HEK293 (cell line): Measurements from ENCODE around the gene NPDC1.

Source experiments
- CTCF ChIA-PET: fragments of 350-600 bp; formaldehyde crosslinking; extraction: SDS; loops from one replicate; lab custom pipeline; 2021; ENCODE audit warnings: antibody characterized with exemption; lab: Yijun Ruan, JAX
- POLR2A ChIA-PET: fragments of 300-600 bp; formaldehyde crosslinking; extraction: SDS; loops from one replicate; lab custom pipeline; 2020; ENCODE audit warnings: antibody characterized with exemption, inconsistent platforms; lab: Yijun Ruan, JAX
- H3K27ac ChIP-seq: fragments of 200-500 bp; sonication (Bioruptor generic); 2 replicates; pipeline ENCODE4 v1.5.1; 2014; ENCODE audit warnings: low read depth, low read length, control low read depth, inconsistent platforms; ENCODE audit errors: extremely low read depth
- H3K36me3 ChIP-seq, 2 experiments: fragments of 200-500 bp in 1 of 2; sonication (Bioruptor generic) in 1 of 2; 1 replicate in 1 of 2; 2 replicates in 1 of 2; pipeline ENCODE4 v1.5.1; 2014 to 2017; ENCODE audit warnings: inconsistent platforms in 2 of 2, low read length in 2 of 2; ENCODE audit not compliant: control insufficient read depth in 2 of 2, insufficient read depth in 1 of 2
- H3K4me1 ChIP-seq: fragments of 200-500 bp; sonication (Bioruptor generic); 2 replicates; pipeline ENCODE4 v1.5.1; 2014; ENCODE audit warnings: mild to moderate bottlenecking, low read length, inconsistent platforms; ENCODE audit not compliant: control insufficient read depth, insufficient read depth
- H3K4me3 ChIP-seq: 2 replicates; pipeline ENCODE4 v1.5.1; 2011; ENCODE audit warnings: low read depth, mild to moderate bottlenecking, control low read depth, low read length, moderate library complexity
- H3K9me3 ChIP-seq: fragments of 200-500 bp; sonication (Bioruptor generic); 2 replicates; pipeline ENCODE4 v1.5.1; 2014; ENCODE audit warnings: low read depth, low read length, inconsistent platforms; ENCODE audit not compliant: control insufficient read depth, insufficient read depth
- EGR2 ChIP-seq: fragments of 450-650 bp; formaldehyde crosslinking; IDR thresholded peaks from 2 replicates; pipeline ENCODE4 v1.5.1; 2016; ENCODE audit warnings: low read depth, missing biosample characterization, missing genetic modification characterization
- INSM2 ChIP-seq: fragments of 450-650 bp; formaldehyde crosslinking; IDR thresholded peaks from 2 replicates; pipeline ENCODE4 v1.5.1; 2016; ENCODE audit warnings: missing biosample characterization, missing genetic modification characterization
- KLF10 ChIP-seq: fragments of 450-650 bp; IDR thresholded peaks from 2 replicates; pipeline ENCODE4 v1.5.1; 2018; ENCODE audit warnings: missing biosample characterization, mild to moderate bottlenecking, missing genetic modification characterization
- KLF9 ChIP-seq: fragments of 450-650 bp; formaldehyde crosslinking; IDR thresholded peaks from 2 replicates; pipeline ENCODE4 v1.5.1; 2016; ENCODE audit warnings: missing biosample characterization, missing genetic modification characterization, low read depth
- MEIS1 ChIP-seq: sonication (generic); formaldehyde crosslinking; IDR thresholded peaks from 2 replicates; pipeline ENCODE4 v1.8.1; 2022; ENCODE audit warnings: missing genetic modification reagents, mild to moderate bottlenecking, borderline replicate concordance
- SP7 ChIP-seq: fragments of 450-650 bp; formaldehyde crosslinking; IDR thresholded peaks from 2 replicates; pipeline ENCODE4 v1.5.1; 2016; ENCODE audit warnings: missing biosample characterization, missing genetic modification characterization
- YY1 ChIP-seq: fragments of 450-650 bp; formaldehyde crosslinking; IDR thresholded peaks from 2 replicates; pipeline ENCODE4 v1.5.1; 2018; ENCODE audit warnings: missing biosample characterization, missing genetic modification characterization
- ZBTB8A ChIP-seq: fragments of 450-650 bp; formaldehyde crosslinking; IDR thresholded peaks from 2 replicates; pipeline ENCODE4 v1.5.1; 2016; ENCODE audit warnings: missing biosample characterization, missing genetic modification characterization
- ZEB2 ChIP-seq: fragments of 450-650 bp; formaldehyde crosslinking; IDR thresholded peaks from 2 replicates; pipeline ENCODE4 v1.5.1; 2016; ENCODE audit warnings: missing biosample characterization, missing genetic modification characterization
- ZFHX2 ChIP-seq: fragments of 450-650 bp; formaldehyde crosslinking; conservative IDR thresholded peaks from 2 replicates; pipeline ENCODE4 v1.5.1; 2016; ENCODE audit warnings: missing biosample characterization, missing genetic modification characterization
- ZNF10 ChIP-seq: fragments of 450-650 bp; formaldehyde crosslinking; IDR thresholded peaks from 2 replicates; pipeline ENCODE4 v1.5.1; 2017; ENCODE audit warnings: missing biosample characterization, missing genetic modification characterization
- ZNF138 ChIP-seq: fragments of 450-650 bp; formaldehyde crosslinking; IDR thresholded peaks from 2 replicates; pipeline ENCODE4 v1.5.1; 2016; ENCODE audit warnings: missing biosample characterization, missing genetic modification characterization, borderline replicate concordance
- ZNF19 ChIP-seq: fragments of 450-650 bp; formaldehyde crosslinking; IDR thresholded peaks from 2 replicates; pipeline ENCODE4; 2016; ENCODE audit warnings: missing biosample characterization, missing genetic modification characterization, low read depth
- ZNF223 ChIP-seq: fragments of 450-650 bp; formaldehyde crosslinking; IDR thresholded peaks from 2 replicates; pipeline ENCODE4 v1.5.1; 2016; ENCODE audit warnings: missing biosample characterization, missing genetic modification characterization
- ZNF311 ChIP-seq: fragments of 450-650 bp; formaldehyde crosslinking; IDR thresholded peaks from 2 replicates; pipeline ENCODE4 v1.5.1; 2017; ENCODE audit warnings: missing biosample characterization, missing genetic modification characterization, borderline replicate concordance
- ZNF354C ChIP-seq: fragments of 450-650 bp; formaldehyde crosslinking; IDR thresholded peaks from 2 replicates; pipeline ENCODE4 v1.5.1; 2016; ENCODE audit warnings: missing biosample characterization, missing genetic modification characterization, low read depth, borderline replicate concordance
- ZNF449 ChIP-seq: fragments of 450-650 bp; formaldehyde crosslinking; IDR thresholded peaks from 2 replicates; pipeline ENCODE4 v1.5.1; 2017; ENCODE audit warnings: missing biosample characterization, mild to moderate bottlenecking, missing genetic modification characterization, moderate library complexity
- ZNF473 ChIP-seq: fragments of 450-650 bp; formaldehyde crosslinking; IDR thresholded peaks from 2 replicates; pipeline ENCODE4 v1.5.1; 2017; ENCODE audit warnings: missing biosample characterization, missing genetic modification characterization
- ZNF501 ChIP-seq: fragments of 450-650 bp; formaldehyde crosslinking; IDR thresholded peaks from 2 replicates; pipeline ENCODE4 v1.5.1; 2016; ENCODE audit warnings: missing biosample characterization, missing genetic modification characterization
- ZNF629 ChIP-seq: fragments of 450-650 bp; formaldehyde crosslinking; IDR thresholded peaks from 2 replicates; pipeline ENCODE4 v1.5.1; 2017; ENCODE audit warnings: missing biosample characterization, missing genetic modification characterization
- ZNF660 ChIP-seq: fragments of 450-650 bp; IDR thresholded peaks from 2 replicates; pipeline ENCODE4 v1.5.1; 2018; ENCODE audit warnings: missing biosample characterization, mild to moderate bottlenecking, missing genetic modification characterization
- ZNF701 ChIP-seq: fragments of 450-650 bp; formaldehyde crosslinking; IDR thresholded peaks from 2 replicates; pipeline ENCODE4 v1.5.1; 2016; ENCODE audit warnings: missing biosample characterization, missing genetic modification characterization
- ZSCAN30 ChIP-seq: fragments of 450-650 bp; IDR thresholded peaks from 2 replicates; pipeline ENCODE4 v1.5.1; 2018; ENCODE audit warnings: missing biosample characterization, mild to moderate bottlenecking, missing genetic modification characterization, moderate library complexity
- TF ChIP-seq, protein P1 (sequence below): fragments of 450-650 bp; formaldehyde crosslinking; IDR thresholded peaks from 2 replicates; pipeline ENCODE4 v1.5.1; 2017; ENCODE audit warnings: missing biosample characterization, missing genetic modification characterization

NPDC1 gene

GRCh38 chr9:137086531-137087408 lies 40.8 kb upstream of the NPDC1 start, which contains the start of gene MAN1B1 (continued):
- peak; percentile 72 for TF ChIP-seq ZNF629 (tag by site-specific recombination)
- peak; percentile 19; the same call in 1 of the 2 replicates for TF ChIP-seq ZNF501 (tag by site-specific recombination)
- 0 out of 2 replicates have a peak, but pooled peaks have one; percentile 21 for TF ChIP-seq INSM2 (tag by site-specific recombination)
- peak; percentile 55; the same call in 1 of the 2 replicates for TF ChIP-seq SP7 (tag by site-specific recombination)
- peak; percentile 23; the same call in 1 of the 2 replicates for TF ChIP-seq ZNF10 (tag by site-specific recombination)
- no peak for TF ChIP-seq ZNF19 (tag by site-specific recombination)
- peak; percentile 79 for TF ChIP-seq YY1
- peak; percentile 46 for TF ChIP-seq EGR2 (tag by site-specific recombination)
- peak; percentile 81 for TF ChIP-seq ZFHX2 (tag by site-specific recombination)
- peak; percentile 93 for TF ChIP-seq KLF9
- TF ChIP-seq, protein P1, sequence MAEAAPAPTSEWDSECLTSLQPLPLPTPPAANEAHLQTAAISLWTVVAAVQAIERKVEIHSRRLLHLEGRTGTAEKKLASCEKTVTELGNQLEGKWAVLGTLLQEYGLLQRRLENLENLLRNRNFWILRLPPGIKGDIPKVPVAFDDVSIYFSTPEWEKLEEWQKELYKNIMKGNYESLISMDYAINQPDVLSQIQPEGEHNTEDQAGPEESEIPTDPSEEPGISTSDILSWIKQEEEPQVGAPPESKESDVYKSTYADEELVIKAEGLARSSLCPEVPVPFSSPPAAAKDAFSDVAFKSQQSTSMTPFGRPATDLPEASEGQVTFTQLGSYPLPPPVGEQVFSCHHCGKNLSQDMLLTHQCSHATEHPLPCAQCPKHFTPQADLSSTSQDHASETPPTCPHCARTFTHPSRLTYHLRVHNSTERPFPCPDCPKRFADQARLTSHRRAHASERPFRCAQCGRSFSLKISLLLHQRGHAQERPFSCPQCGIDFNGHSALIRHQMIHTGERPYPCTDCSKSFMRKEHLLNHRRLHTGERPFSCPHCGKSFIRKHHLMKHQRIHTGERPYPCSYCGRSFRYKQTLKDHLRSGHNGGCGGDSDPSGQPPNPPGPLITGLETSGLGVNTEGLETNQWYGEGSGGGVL (tag by site-specific recombination): peak; percentile 10; the same call in 1 of the 2 replicates
- peak; percentile 86 for TF ChIP-seq ZBTB8A
- TF ChIP-seq ZNF223 (tag by site-specific recombination): 0 out of 2 replicates have a peak, but pooled peaks have one; percentile 40
- peak; percentile 72; the same call in 1 of the 2 replicates for TF ChIP-seq ZEB2 (tag by site-specific recombination)
- TF ChIP-seq ZNF660 (tag by site-specific recombination): peak; percentile 62
- TF ChIP-seq KLF10 (tag by site-specific recombination): peak; percentile 58; the same call in 1 of the 2 replicates

- CTCF ChIA-PET: interaction anchor here (0.6 to 5.9 kb wide), 16 partner anchors 9 to 349 kb away, joined by 3 to 34 read pairs (median 5); partner anchors contain the start of genes RNF224, SAPCD2 and UAP1L1
- POLR2A ChIA-PET: interaction anchor here (0.6 to 7.8 kb wide), 31 partner anchors 9 to 373 kb away, joined by 3 to 137 read pairs (median 5); partner anchors contain the start of genes ANAPC2, NELFB, NSMF and PAXX
- peaks cover 0 to 45% of the 10 kb centered on the region in 2 experiments; a peak in 1 of 3 replicates for H3K36me3 ChIP-seq
- peak overlapping the region; percentile 67; the same call in 1 of the 2 replicates for H3K27ac ChIP-seq
- 0 out of 2 replicates have a peak, but pooled peaks cover 3% of the 10 kb centered on the region for H3K4me1 ChIP-seq
- no peaks in the 10 kb centered on the region for H3K9me3 ChIP-seq
- no peak for TF ChIP-seq ZNF311
- TF ChIP-seq ZSCAN30 (tag by site-specific recombination): 0 out of 2 replicates have a peak, but pooled peaks have one; percentile 24
- TF ChIP-seq ZNF660 (tag by site-specific recombination): 0 out of 2 replicates have a peak, but pooled peaks have one; percentile 21
- no peak for TF ChIP-seq ZNF138 (tag by site-specific recombination)
- no peak for TF ChIP-seq ZNF701 (tag by site-specific recombination)
- TF ChIP-seq ZNF449 (tag by site-specific recombination): no peak
- TF ChIP-seq ZNF473: no peak
- no peak for TF ChIP-seq ZNF354C
- TF ChIP-seq MEIS1 (CRISPR knock-in tag): no peak
- TF ChIP-seq, all 188 proteins: peak for 2
- peak overlapping the region; percentile 40 for H3K4me3 ChIP-seq
Observed at GRCh38 chr9:137085920-137086530, 40.0 kb upstream of the NPDC1 start.
